Peyer's patch (tissue), 4 donors: ENCODE measurements around the gene SS18L1. TPM values are rescaled to one million over a fixed set of nuclear protein-coding genes. Genes with fewer than 3 reads are reported as not detected.
A peak's percentile ranks its signal among the peaks of the same experiment; 100 is the strongest.

Experiments used
- DNase-seq, 3 donors: peaks; one replicate each; pipeline ENCODE4 v3.0.0-alpha.2; 2017 to 2019
- H3K27ac ChIP-seq, 4 donors: fragments of 200-600 bp; sonication (generic); one replicate each; pipeline ENCODE4 v1.5.1; 2016 to 2019
- H3K27me3 ChIP-seq, 2 donors: fragments of 200-600 bp; sonication (generic); one replicate each; pipeline ENCODE4 v1.5.1; 2019
- H3K36me3 ChIP-seq, 3 donors: fragments of 200-600 bp; sonication (generic); one replicate each; pipeline ENCODE4 v1.5.1; 2016 to 2019
- H3K4me1 ChIP-seq, 4 donors: fragments of 200-600 bp; sonication (generic); one replicate each; pipeline ENCODE4 v1.5.1; 2016 to 2019
- H3K4me3 ChIP-seq, 4 donors: fragments of 200-600 bp; sonication (generic); 1 replicate in 3 of 4; 2 replicates in 1 of 4; pipeline ENCODE4 v1.5.1; 2016 to 2019; ENCODE audit warnings: mild to moderate bottlenecking in 1 of 4
- H3K9me3 ChIP-seq, 4 donors: fragments of 200-600 bp; sonication (generic); one replicate each; pipeline ENCODE4 v1.5.1; 2016 to 2019; ENCODE audit warnings: mild to moderate bottlenecking in 1 of 4
- CTCF ChIP-seq, 6 experiments: fragments of 450-650 bp in 4 of 6; fragments of 200-600 bp in 2 of 6; sonication (generic) in 1 of 6; IDR thresholded peaks; one replicate each; pipeline ENCODE4 v1.5.1; 2017 to 2019; ENCODE audit warnings: antibody characterized with exemption in 6 of 6, mild to moderate bottlenecking in 3 of 6, moderate library complexity in 1 of 6
- POLR2A ChIP-seq, 2 donors: fragments of 450-650 bp; IDR thresholded peaks; one replicate each; pipeline ENCODE4 v1.5.1; 2017; ENCODE audit warnings: antibody characterized with exemption in 2 of 2, mild to moderate bottlenecking in 2 of 2, moderate library complexity in 2 of 2
- total RNA-seq, 4 donors: library from RNA; depleted of rRNA; stranded (reverse); fragments of >200 nt; gene quantifications; one replicate each; pipeline ENCODE4 v1.1.0, GENCODE V29; 2016

Gene SS18L1
- total RNA-seq, 4 donors from 2014 or later: 14.9 to 27.2 (median 24.5) TPM

DNA sequence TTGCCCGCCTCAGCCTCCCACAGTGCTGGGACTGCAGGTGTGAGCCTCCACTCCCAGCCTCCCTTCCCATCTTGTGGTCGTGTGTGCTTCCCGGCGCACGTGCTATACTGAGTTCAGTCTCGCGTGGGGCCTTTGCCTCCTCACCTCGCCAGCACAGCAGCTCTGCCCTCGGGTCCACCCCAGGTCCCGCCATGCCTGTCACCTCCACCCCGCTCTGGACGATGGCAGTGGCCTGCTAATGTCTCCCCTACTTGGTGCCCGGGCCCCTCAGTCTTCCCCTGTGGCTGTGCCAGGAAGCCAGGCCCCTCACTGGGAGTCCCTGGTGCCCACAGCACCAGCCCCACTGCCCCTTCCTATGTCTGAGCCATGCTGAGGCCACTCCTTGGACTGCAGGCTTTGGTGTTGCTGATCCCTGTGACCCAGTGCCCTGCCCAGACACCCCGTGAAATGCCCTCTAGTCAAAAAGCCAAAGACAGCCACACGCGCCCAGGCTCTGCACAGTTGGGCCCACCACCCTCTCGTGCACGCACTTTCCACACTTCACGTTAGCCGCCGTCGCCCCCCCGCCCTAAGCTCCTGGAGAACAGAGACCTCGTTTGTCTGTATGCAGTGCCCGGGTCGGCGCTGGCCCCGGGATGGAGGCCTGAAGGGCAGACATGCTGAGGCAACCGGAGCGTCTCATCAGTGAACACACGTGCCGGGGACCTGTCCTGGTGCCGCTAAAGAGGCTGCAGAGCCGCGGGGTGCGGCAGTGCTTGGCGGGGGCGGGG lies 62.2 kb downstream of the SS18L1 start:
- Histone ChIP-seq H3K9me3 (no peaks in the 10 kb centered on the region), H3K27me3 (no peaks in the 10 kb centered on the region), H3K27ac (no peak overlapping the region), H3K4me1 (peaks cover 0 to 18% (median 0%) of the 10 kb centered on the region in 4 donors), H3K4me3 (no peak overlapping the region), H3K36me3 (peaks cover 0 to 22% (median 0%) of the 10 kb centered on the region in 3 donors)
- TF ChIP-seq POLR2A (IDR thresholded peaks at IDR 0.05) (no peak), CTCF (IDR thresholded peaks at IDR 0.05) (no peak)
- DNase-seq: peak in 1 of 3 donors; percentile 43

- peaks cover 0 to 13% (median 0%) of the 10 kb centered on the region in 4 donors for H3K4me1 ChIP-seq
- H3K27ac ChIP-seq: no peak overlapping the region
- no peak overlapping the region for H3K4me3 ChIP-seq
- peaks cover 0 to 17% (median 0%) of the 10 kb centered on the region in 3 donors for H3K36me3 ChIP-seq
- no peaks in the 10 kb centered on the region for H3K9me3 ChIP-seq
- TF ChIP-seq POLR2A (IDR thresholded peaks at IDR 0.05) (no peak), CTCF (IDR thresholded peaks at IDR 0.05) (no peak)
- DNase-seq: no peak
- H3K27me3 ChIP-seq: no peaks in the 10 kb centered on the region
Observed at GRCh38 chr20:62206388-62206775, 62.8 kb downstream of the SS18L1 start.

DNA sequence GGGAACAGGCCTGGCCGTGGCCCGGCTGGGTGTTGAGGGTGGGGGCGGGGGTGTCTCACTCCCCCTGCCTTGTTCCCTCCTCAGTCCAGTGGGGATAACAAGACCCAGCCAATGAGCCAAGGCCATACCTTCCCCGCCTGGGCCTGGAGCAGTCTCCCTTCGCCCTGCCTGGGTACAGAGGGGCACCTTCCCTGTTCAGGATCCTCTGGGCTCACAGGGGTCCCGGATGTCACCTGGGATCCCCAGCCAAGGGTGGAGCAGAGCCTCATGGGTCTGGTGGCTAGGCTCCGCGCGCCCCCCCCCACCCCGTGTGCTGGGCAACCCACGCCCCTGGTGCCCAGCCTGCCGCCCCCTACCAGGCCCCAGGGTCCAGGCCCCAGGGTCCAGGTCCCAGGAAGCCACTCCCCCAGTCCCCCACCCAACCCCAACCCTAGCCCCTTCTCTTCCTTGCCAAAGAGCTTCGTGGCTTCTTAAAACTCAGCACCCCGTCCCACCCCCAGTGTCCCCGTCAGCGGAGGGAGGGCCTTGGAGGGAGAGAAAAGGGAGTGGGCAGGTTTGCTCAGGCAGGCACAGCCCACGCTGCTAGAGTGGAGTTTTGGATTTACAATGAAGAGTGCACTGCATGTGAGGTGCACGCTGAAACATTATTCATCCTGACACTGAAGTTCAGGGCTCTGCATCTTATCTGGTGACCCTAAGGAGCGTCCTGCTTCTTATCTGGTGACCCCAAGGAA lies 64.7 kb downstream of the SS18L1 start:
- no peak for DNase-seq
- TF ChIP-seq POLR2A (IDR thresholded peaks at IDR 0.05) (no peak), CTCF (IDR thresholded peaks at IDR 0.05) (no peak)
- H3K27ac ChIP-seq: no peak overlapping the region

GRCh38 chr20:62208795-62209755 lies 65.5 kb downstream of the SS18L1 start:
- no peak overlapping the region for H3K4me3 ChIP-seq
- H3K9me3 ChIP-seq: no peaks in the 10 kb centered on the region
- peaks cover 0 to 3% of the 10 kb centered on the region in 2 donors for H3K27me3 ChIP-seq
- H3K36me3 ChIP-seq: no peaks in the 10 kb centered on the region
- no peak for DNase-seq
- no peaks in the 10 kb centered on the region for H3K4me1 ChIP-seq
- no peak for TF ChIP-seq POLR2A (IDR thresholded peaks at IDR 0.05)
- no peak for TF ChIP-seq CTCF (IDR thresholded peaks at IDR 0.05)
- H3K27ac ChIP-seq: no peak overlapping the region

More for the DNA sequence above, 64.7 kb downstream of the SS18L1 start:
- H3K9me3 ChIP-seq: no peaks in the 10 kb centered on the region
- H3K4me1 ChIP-seq: peaks cover 0 to 2% (median 0%) of the 10 kb centered on the region in 4 donors
- H3K4me3 ChIP-seq: no peak overlapping the region
- H3K27me3 ChIP-seq: peaks cover 0 to 3% of the 10 kb centered on the region in 2 donors
- H3K36me3 ChIP-seq: peaks cover 0 to 4% (median 0%) of the 10 kb centered on the region in 3 donors

DNA sequence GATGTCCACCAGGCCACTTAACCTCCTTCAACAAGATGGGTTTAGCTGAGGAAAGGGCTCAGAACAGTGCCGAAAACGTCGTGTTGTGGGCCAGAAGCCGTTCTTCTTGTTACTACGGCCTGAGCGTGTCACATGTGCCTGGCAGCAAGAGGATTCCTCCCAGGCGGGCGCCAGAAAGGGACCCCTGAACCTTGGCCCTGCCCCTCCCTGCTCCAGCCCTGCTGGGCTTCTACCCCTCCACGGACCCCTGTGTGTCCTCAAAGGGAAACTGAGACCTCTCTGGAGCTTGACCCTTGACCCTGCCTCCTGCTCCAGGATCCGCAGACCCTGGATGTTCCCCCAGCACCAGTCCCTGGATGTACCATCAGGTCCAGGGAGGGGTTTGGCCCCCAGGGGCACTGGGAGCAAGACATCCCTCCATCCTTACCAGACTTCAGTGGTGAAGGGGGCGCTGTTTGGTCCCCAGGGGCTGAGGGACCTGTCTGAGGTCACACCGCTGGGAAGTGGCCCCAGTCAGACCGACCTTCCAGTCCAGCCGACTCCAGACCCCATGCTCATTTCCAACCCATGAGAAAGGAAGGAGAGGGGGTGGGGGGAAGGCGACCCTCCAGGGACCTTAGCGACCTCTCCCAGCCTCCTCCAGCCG lies 66.4 kb downstream of the SS18L1 start:
- Histone ChIP-seq H3K4me3 (no peak overlapping the region), H3K4me1 (no peaks in the 10 kb centered on the region), H3K9me3 (no peaks in the 10 kb centered on the region), H3K27ac (no peak overlapping the region), H3K36me3 (no peaks in the 10 kb centered on the region), H3K27me3 (peaks cover 0 to 5% of the 10 kb centered on the region in 2 donors)
- TF ChIP-seq POLR2A (IDR thresholded peaks at IDR 0.05): no peak
- no peak for TF ChIP-seq CTCF (IDR thresholded peaks at IDR 0.05)
- no peak for DNase-seq
